Caki2 (cell line): ENCODE measurements around the gene GRID1. TPM values are rescaled to one million over a fixed set of nuclear protein-coding genes. Genes with fewer than 3 reads are reported as not detected.

Source experiments
- DNase-seq: peaks from one replicate; pipeline ENCODE4 v3.0.0-alpha.2; 2015; ENCODE audit warnings: low read depth
- in situ Hi-C: cut with HindIII; loops from 2 replicates; pipeline ENCODE4 v1.10.0; 2016; ENCODE audit warnings: low sequenced_read_pairs, low pct_unique_long_range_greater_than_20kb, mixed read lengths
- total RNA-seq: library from RNA; depleted of rRNA; stranded (reverse); fragments of >200 nt; shearing (Covaris generic); gene quantifications from 2 replicates; pipeline ENCODE4 v1.2.3, GENCODE V29; 2014; ENCODE audit warnings: low replicate concordance

GRID1 gene
- total RNA-seq, 1 experiment from 2014 or later, result 2.6 TPM

DNA sequence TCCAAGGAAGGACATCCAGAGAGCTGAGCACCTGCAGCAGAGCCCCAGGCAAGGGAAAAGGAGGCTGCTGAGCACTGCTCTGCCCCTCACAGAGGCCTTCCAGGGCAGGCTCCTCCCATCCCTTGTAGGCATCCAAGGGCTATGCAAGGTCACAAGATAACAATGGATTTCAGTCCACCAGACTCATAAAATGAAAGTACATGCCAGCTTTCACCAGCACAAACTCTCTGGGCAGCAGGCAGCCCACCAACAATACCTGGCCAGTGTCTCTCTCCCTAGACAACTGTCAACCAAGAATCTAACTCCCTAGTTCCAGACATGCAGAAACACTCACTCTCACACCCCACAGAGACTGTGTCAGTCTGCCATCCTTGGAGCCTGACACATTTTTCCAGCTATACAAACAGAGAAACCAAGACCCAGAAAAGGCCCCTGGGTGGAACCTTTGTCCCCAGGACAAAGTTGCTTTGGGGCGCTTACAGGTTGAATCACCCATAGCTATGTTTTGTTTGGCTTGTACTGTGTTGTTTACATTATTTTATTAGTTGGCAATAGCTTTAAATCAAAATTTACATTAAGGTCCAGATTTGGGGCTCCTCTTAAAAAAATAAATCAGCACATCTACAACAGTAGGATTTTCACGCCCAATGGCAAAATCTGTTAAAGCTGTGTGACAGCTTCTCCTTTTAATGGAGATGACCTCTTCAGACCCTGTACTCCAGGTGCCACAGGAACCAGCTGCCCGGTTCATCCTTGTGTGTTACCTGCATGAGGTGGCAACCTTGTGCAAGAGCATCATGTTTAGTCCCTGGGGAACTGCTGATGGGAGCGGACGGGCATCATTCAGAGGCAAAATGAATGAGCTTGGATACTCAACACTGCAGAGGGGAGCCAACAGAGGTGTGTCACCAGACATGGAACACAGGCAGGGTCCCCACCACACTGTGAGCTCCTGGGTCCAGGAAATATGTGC, 5.2 kb downstream of the GRID1 start:
- no peak for DNase-seq
- in situ Hi-C loops, result no loop called here

GRCh38 chr10:86360657-86361056, 5.9 kb downstream of the GRID1 start:
- in situ Hi-C loops, result no loop called here
- DNase-seq, result no peak

GRCh38 chr10:86359954-86360353, 6.6 kb downstream of the GRID1 start:
- in situ Hi-C loops, result no loop called here
- no peak for DNase-seq

GRCh38 chr10:86359111-86359510, 7.5 kb downstream of the GRID1 start:
- DNase-seq, result no peak
- in situ Hi-C loops, result no loop called here

- in situ Hi-C loops, result no loop called here
- no peak for DNase-seq
Measured at GRCh38 chr10:86357676-86358075, 8.9 kb downstream of the GRID1 start.

GRCh38 chr10:86357041-86357440, 9.6 kb downstream of the GRID1 start:
- no peak for DNase-seq
- in situ Hi-C loops, result no loop called here

- DNase-seq, result no peak
- in situ Hi-C loops, result no loop called here
Measured at GRCh38 chr10:86356296-86356695, 10.3 kb downstream of the GRID1 start.

GRCh38 chr10:86355571-86356038, 11.0 kb downstream of the GRID1 start:
- in situ Hi-C loops, result no loop called here
- DNase-seq, result no peak

DNA sequence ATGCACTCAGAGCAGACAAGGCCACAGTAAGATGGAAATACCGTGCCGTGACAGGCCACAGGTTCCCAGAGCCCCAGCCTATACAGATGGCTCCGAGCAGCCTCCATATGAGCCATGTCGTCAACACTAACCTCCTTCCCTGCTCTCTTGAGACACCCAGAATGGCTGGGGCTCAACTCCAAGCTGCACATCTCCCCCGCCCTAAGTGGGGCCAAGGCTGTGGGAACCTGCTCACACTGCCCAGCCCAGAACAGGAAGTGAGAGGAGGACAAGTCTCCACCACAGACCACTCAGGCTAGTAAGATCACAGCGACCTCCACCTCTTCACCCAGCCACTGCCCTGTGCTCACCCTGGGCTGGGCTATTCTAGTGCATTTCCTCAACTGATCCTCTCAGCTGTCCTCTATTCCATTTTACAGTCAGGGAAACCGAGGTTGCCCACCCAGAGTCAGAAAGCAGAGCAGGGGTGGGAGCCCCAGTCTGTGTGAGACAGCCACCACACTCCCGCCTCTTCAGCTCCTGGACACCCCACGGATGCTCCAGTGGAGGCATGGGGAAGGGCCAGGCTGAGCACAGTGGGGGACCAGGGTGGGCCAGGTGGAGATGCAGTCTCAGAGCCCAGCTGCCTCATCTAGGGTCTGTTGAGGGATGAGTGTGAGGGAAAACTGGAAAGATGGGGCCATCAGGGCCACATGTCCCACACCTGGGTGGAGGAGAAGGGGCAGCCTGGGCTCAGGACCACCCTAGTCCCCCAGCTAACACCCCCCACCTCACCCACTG, 11.6 kb downstream of the GRID1 start:
- in situ Hi-C loops, result no loop called here
- no peak for DNase-seq

DNA sequence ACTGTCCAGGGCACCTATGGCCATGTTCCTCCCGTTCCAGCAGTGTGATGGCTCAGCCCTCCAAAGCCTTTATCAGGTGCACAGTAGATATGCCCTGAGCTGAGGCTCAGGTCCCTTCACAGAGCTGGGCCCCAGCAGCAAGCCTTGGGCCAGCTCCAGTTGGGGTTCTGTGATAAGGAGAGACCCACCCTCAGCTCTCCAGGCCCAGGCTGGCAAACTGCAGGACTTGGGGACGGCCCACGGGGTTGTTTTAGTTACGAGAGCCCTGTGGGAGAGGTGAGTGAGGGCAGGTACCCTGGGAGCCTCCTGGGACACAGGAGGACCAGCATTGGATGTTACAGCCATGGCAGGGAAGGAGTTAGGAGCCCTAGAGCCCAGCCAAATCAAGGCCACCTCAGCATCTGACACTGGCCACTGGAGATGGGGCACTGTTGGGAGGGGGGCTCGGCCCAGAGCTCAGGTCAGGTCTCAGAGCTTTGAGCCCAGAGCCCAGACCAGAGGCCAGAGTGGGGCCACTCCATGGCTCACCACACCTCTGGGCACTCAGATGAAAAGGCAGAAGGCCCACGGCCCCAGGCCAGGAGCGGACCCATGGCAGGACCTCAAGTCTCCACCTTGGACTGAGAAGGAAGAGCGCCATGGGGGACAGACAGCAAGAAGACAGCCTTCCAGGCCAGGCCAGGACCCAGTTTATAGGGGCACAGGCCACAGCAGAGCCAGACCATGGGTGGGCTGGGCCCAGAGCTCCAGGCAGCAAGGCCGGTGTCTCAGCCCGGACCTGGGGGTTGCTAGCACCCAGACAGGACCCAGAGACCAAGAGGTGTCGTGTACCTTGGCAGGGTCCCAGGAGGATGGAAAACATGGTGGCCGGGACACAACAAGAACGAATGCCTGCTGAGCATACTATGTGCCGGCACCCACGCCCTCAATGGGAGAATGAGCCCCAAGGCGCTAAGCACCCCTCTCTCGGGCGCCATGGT, 12.8 kb downstream of the GRID1 start:
- DNase-seq, result no peak
- in situ Hi-C loops, result no loop called here

GRCh38 chr10:86350897-86351296, 15.7 kb downstream of the GRID1 start:
- in situ Hi-C loops, result no loop called here
- no peak for DNase-seq

DNA sequence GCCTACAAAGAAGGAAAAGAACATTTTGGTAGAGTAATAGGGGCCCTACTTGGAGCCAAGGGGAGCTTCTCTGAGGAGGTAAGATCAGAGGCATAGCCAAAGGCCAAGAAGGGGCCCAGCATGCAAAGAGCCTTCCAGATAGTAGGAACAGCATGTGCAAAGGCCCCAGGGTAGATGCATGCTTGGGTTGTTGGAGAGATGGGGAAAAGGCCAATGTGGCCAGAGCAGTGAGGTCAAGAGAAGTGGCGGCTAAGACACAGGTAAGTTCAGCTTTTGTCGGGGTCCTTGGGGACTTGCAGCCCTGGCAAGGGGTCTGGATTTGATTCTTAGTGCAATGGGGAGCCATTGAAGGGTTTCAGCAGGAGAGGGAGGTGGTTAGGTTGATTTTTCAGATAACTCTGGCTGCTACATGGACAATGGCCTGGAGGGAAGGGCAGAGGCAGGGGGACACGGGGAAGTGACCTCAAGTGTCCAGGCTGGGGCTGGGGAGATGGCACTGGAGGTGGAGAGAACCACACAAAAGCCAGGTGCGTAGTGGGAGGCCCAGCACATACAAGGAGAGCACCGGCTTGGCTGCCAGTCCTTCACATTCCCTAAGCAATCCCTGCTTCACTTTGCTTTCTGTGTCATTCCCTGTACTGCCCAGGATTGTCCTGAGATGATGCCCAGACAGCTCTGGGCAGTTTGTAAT, 16.5 kb downstream of the GRID1 start:
- in situ Hi-C loops, result no loop called here
- no peak for DNase-seq

- in situ Hi-C loops, result no loop called here
- DNase-seq, result no peak
Measured at GRCh38 chr10:86349474-86349873, 17.1 kb downstream of the GRID1 start.

DNA sequence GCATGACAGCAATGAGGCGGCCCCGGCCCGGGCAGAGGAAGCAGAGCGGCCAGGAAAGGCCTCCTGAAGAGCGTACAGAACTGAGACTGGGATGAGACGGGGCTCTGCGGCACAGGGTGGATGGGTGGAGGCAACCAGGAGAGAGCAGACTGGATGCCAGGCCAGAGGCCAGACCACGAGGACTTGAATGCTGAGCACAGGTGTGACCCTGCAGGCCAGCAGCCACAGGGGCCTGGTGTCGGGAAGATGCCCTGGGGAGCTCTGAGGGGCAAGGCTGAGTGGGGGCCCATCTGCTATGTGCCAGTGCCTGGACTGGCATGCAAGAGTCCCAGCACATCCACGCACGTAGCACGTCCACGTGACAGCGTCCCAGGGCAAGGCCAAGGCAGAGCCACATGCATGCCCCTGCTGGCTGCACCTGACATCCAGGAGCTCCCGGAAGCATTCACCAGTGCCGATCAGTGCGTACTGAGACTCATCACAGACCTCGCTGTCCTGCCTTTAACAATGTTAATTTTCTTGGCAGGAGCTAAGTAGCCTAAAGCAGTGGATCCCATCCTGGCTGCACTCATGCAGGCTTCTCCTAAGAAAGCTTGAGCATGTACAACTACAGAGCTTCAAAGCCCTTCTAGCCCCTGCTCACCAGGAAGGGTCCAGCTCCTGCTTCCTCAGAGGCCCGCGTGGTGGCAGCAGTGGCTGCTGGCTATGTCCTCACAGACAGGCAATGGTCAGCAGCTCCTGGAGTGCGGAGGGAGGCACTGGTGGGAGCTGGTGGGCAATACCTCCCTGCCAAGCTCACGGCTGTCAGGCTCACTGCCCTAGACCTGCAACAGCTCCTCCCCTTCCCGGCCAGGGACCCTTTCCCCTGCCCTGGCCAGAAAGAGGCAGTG, 18.0 kb downstream of the GRID1 start:
- DNase-seq, result no peak
- in situ Hi-C loops, result no loop called here

DNA sequence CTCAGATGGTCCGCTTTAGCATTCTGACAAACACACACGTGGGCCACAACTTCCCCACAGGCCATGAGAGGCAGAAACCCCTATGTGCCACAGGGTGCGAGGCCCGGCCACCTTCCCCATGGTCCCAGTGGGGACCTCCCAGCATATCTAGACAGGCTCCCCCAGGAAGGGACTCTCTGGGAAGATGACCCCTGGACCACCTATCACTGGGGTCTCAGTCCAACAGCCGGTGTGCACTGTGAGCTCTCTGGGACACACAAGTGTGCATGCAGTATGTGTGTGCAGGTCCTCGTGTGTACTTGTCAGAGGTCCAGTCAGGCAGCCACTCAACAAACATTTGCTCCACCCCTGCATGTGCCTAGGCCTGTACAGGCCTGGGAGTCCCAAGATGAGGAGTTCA, 18.7 kb downstream of the GRID1 start:
- in situ Hi-C loops, result no loop called here
- no peak for DNase-seq

DNA sequence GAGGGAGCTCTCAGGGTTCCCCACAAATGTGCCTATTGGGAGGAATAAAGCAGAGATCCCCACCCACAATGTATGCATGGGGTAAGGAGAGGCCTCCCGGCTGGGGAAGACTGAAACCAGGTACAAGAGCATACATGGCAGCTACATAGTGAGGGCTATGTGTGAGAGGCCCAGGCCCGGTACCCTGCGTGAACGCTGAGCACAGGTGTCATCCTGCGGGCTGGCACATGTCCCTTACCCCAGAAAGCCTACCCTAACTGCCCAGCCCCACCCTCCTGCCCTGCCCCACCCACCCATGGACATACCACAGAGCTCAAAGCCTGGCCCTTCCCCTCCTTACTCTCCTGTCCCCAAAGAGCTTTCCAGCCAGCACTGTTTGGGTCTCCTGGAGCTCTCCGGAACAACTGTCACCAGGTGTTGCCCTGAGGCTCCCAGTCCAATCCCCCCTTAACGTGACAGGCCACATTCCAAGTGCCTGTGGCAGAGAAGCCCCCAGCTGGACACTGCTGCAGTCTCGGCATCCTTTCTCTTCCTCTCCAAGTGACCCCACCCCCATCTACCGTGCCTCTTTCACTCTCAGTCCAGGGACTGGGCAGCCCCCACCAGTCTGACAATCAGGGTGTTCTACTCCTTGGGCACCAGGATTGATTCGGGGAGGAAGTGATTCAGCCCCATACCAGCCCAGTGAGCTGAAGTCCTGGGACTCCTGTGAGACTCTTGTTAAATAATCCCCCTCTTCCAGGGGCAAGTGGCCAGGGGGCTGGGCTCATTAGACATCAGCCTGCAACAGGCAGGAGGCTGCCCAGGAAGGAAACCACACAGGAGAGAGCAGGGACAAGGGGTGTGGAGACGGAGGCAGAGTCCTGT, 19.6 kb downstream of the GRID1 start:
- DNase-seq, result no peak
- in situ Hi-C loops, result no loop called here
